Astrocyte (in vitro differentiated cells and primary cell): ENCODE results near the gene BCR.

Experiments
- EZH2 ChIP-seq: IDR thresholded peaks from 2 replicates; pipeline ENCODE4 v1.6.1; 2012; ENCODE audit warnings: mild to moderate bottlenecking, low read length, inconsistent platforms; ENCODE audit not compliant: insufficient read depth
- TF ChIP-seq, protein P1 (sequence below): IDR thresholded peaks from 2 replicates; pipeline ENCODE4 v1.5.1; 2011; ENCODE audit warnings: low read depth, mild to moderate bottlenecking, inconsistent platforms, low read length, moderate library complexity; ENCODE audit not compliant: insufficient read depth

DNA sequence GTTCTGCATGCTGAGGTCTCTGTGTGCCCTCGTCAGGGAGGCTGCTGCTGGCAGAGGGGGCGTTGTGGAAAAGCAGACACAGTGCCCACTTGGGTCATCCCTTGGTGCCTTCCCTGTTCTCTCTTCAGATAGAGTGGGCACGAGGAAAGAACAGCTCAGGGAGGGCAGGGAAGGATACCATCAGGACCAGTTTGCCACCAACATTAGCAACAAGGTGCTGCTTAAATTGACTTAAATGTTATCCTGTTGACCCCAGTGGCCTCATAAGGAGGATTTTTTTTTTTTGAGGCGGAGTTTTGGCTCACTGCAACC lies 91.2 kb downstream of the BCR start:
- TF ChIP-seq, protein P1, sequence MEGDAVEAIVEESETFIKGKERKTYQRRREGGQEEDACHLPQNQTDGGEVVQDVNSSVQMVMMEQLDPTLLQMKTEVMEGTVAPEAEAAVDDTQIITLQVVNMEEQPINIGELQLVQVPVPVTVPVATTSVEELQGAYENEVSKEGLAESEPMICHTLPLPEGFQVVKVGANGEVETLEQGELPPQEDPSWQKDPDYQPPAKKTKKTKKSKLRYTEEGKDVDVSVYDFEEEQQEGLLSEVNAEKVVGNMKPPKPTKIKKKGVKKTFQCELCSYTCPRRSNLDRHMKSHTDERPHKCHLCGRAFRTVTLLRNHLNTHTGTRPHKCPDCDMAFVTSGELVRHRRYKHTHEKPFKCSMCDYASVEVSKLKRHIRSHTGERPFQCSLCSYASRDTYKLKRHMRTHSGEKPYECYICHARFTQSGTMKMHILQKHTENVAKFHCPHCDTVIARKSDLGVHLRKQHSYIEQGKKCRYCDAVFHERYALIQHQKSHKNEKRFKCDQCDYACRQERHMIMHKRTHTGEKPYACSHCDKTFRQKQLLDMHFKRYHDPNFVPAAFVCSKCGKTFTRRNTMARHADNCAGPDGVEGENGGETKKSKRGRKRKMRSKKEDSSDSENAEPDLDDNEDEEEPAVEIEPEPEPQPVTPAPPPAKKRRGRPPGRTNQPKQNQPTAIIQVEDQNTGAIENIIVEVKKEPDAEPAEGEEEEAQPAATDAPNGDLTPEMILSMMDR, result no peak
- no peak for TF ChIP-seq EZH2
